GM12801 (cell line): ENCODE measurements around the gene CHST14.

Experiments used
- TF ChIP-seq, protein P1 (sequence below): IDR thresholded peaks from one replicate; pipeline ENCODE4 v1.5.1; 2011; ENCODE audit warnings: control low read depth; ENCODE audit not compliant: insufficient read length; ENCODE audit errors: extremely low read depth

Gene CHST14

DNA sequence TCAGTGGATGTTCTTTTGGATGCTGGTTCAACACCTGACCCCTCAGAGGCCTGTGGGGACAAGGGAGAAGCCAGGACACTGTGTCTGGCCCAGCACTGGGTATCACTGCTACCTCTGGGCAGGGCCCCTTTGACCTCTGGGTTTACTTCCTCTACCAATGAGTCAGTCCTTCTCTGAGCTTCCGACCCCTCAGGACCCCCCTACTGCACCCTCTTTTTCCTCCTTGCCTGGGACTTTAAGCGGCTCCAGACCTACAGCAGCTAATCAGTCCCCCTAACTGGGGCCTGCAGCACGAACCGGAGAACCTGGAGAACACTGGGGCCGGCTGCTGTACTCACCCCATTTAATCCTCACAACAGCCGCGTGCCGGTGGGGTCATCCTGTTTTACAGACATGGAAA, 3.8 kb downstream of the CHST14 start:
- TF ChIP-seq, protein P1, sequence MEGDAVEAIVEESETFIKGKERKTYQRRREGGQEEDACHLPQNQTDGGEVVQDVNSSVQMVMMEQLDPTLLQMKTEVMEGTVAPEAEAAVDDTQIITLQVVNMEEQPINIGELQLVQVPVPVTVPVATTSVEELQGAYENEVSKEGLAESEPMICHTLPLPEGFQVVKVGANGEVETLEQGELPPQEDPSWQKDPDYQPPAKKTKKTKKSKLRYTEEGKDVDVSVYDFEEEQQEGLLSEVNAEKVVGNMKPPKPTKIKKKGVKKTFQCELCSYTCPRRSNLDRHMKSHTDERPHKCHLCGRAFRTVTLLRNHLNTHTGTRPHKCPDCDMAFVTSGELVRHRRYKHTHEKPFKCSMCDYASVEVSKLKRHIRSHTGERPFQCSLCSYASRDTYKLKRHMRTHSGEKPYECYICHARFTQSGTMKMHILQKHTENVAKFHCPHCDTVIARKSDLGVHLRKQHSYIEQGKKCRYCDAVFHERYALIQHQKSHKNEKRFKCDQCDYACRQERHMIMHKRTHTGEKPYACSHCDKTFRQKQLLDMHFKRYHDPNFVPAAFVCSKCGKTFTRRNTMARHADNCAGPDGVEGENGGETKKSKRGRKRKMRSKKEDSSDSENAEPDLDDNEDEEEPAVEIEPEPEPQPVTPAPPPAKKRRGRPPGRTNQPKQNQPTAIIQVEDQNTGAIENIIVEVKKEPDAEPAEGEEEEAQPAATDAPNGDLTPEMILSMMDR, result no peak

DNA sequence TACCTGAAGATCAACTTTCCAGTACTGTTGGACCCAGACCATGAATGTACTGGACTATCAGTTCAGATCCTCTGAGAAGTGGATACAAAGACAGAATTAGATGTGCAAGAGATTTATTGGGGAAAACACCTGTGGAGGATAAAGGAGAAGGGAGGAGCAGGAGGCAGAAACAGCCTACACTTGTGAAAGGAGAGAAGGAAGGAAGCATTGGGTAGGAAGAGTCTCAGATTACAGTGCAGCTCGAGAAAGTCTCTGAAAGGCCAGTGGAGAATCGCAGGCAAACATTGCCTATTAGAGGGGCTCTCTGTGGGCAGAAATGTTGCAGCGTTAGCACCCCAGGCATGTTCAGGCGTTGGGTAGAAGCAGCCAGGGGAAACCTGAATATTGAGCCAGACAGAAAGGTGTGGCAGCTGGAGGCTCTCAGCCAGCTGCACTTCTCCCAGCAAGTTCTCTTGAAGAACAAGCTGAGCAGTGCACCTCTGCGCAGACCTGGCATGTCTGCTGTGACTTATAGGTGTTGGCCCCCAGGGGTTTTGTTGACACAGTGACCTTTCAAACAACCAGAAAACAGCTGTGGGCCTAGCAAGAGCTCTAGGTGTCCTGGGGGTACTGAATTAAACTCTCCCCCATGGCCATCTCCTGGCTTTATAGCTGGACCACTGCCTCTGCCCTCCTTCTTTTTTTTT, 7.0 kb downstream of the CHST14 start:
- TF ChIP-seq, protein P1, result no peak

DNA sequence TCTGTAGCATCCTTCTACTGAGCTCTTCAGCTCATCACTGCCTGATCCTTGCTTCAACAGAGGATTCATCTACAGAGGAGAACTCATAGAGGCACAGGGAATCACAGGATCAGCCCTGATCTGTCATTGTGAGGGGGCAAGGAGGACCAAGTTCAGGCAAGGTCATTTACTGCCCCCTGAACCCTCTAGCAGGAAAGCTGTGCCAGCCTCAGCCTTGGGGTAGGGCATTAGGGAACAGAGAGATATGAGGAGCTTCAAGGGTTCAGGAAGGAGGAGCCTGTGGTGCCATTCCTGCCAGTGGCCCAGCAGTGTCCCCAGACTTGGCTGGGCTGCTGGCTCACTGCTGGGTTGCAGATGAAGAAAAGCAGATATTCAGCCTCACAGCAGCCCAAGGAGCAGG, 8.2 kb downstream of the CHST14 start:
- TF ChIP-seq, protein P1, result no peak

DNA sequence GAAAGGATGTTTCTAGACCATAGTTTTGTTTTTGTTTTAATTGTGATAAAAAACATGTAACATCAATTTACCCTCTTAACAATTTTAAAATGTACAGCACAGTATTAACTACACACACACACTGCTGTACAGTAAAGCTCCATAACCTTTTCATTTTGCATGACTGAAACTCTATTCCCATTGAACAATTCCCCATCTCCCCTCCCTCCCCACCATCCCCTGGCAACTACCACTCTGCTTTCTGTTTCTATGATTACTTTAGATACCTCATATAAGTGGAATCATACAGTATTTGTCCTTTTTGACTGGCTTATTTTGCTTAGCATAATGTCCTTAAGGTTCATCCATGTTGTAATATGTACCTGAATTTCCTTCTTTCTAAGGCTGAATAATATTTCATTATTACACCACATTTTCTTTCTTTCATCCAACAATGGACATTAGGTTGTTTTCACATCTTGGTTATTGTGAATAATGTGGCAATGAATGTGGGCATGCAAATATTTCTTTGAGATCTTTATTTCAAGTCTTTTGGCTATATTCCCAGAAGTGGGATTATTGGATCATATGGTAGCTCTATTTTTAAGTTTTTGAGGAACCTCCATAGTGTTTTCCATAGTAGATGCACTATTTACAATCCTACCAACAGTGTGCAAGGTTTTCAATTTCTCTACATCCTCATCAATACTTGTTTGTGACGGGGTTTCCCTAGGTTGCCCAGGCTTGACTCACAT, 10.7 kb downstream of the CHST14 start:
- TF ChIP-seq, protein P1, result no peak

DNA sequence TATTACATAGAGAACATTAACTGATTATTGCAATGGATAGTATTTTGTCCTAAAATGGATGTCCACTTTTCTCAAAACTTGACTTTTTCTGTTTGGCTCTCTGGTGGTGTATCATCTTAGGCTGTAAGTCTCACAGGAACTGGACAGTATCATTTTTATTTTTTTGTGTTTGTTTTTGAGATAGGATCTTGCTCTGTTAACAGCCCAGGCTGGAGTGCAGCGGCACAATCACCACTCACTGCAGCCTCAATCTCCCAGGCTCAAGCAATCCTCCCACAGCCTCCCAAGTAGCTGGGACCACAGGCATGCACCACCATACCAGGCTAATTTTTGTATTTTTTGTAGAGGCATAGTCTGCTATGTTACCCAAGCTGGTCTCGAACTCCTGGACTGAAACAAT, 13.1 kb downstream of the CHST14 start:
- TF ChIP-seq, protein P1, result no peak

DNA sequence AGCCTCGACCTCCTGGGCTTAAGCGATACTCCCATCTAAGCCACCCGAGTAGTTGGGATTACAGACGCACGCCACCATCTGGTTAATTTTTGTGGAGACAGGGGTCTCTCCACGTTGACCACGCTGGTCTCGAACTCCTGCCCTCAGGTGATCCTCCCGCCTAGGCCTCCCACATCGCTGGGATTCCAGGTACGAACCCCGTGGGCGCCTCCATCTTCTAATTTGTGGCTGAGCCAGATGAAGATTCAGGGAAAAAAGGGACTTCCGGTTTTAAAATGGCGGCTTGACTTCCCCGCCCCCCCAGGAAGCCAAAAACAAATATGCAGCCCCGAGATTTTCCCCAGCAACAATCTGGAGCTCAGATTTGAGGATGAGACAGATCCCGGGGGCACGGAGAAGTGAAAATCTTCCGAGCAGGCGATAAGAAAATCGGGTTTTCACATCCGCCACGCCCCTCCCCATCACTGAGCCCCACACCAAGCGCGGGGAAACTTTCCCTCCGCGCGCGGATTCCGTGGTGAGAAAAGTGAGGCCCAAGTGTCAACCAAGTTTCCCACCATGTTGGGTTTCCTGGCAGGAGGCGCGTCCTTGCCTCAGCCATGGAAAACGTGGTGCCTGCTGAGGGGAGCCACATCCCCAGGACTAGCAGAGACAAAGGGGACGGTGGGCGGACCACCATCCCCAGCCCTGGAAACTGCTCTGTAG, 15.4 kb downstream of the CHST14 start:
- TF ChIP-seq, protein P1, result no peak

DNA sequence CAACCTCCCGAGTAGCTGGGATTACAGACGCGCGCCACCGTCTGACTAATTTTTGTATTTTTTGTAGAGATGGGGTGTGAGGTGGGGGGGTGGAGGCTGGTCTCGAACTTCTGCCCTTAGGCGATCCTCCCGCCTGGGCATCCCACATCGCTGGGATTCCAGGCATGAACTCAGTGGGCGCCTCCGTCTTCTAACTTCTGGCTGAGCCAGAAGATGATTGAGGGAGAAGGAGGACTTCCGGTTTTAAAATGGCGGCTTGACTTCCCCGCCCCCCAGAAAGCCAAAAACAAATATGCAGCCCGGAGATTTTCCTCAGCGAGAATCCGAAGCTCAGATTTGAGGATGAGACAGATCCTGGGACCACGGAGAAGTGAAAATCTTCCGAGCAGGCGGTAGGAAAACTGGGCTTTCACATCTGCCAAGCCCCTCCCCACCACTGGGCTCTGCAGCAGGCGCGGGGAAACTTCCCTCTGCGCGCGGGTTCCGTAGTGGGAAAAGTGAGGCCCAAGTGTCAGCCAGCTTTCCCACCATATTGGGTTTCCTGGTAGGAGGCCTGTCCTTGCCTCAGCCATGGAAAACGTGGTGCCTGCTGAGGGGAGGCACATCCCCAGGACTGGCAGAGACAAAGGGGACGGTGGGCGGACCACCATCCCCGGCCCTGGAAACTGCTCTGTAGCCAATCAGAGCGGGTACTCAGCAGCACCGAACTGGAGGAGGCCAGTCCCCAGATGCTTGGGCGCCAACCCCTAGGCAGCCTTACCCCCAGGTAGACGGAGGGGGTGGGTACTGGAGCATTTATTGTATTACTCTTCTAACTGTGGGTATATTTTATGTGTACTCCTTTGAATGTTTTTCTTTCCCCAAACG, 17.3 kb downstream of the CHST14 start:
- TF ChIP-seq, protein P1, result no peak
